Measurements from ENCODE around the gene DNAJC18.

Gene DNAJC18

GRCh38 chr5:139453683-139454567 lies 14.6 kb upstream of the DNAJC18 start:
- Histone ChIP-seq H3K4me3 (ENCODE audit: low read depth, low read length) (no peak overlapping the region), H3K36me3 (ENCODE audit: control insufficient read depth in 2 of 2, insufficient read depth in 1 of 2, low read length in 2 of 2) (no peaks in the 10 kb centered on the region; a peak in 1 of 3 replicates), H3K9me3 (ENCODE audit: control insufficient read depth, insufficient read depth, low read depth, low read length) (no peaks in the 10 kb centered on the region), H3K27ac (ENCODE audit: extremely low read depth, low read depth, low read length) (no peak overlapping the region), H3K4me1 (ENCODE audit: control insufficient read depth, insufficient read depth, low read length) (no peaks in the 10 kb centered on the region; the same call in 1 of the 2 replicates)
- POLR2A ChIA-PET, result no interaction called here
- CTCF ChIA-PET, result no interaction called here
- no peak for TF ChIP-seq ZNF324 (tag by site-specific recombination; IDR thresholded peaks at IDR 0.05)
- peak; percentile 58 for TF ChIP-seq KLF8 (tag by site-specific recombination; IDR thresholded peaks at IDR 0.05)
- no peak; the same call in 1 of the 2 replicates for TF ChIP-seq ZNF16 (tag by site-specific recombination; IDR thresholded peaks at IDR 0.05; ENCODE audit: low read depth)
- TF ChIP-seq ZNF585B (tag by site-specific recombination; IDR thresholded peaks at IDR 0.05), result no peak
- TF ChIP-seq ZNF311 (tag by site-specific recombination; IDR thresholded peaks at IDR 0.05; ENCODE audit: borderline replicate concordance), result 0 out of 2 replicates have a peak, but pooled peaks have one; percentile 32
- peak; percentile 62 for TF ChIP-seq KLF9 (tag by site-specific recombination; IDR thresholded peaks at IDR 0.05; ENCODE audit: low read depth)
- TF ChIP-seq ZNF266 (tag by site-specific recombination; IDR thresholded peaks at IDR 0.05; ENCODE audit: low read depth), result peak; percentile 5; the same call in 1 of the 2 replicates
- TF ChIP-seq ZNF239 (tag by site-specific recombination; IDR thresholded peaks at IDR 0.05), result no peak
- TF ChIP-seq ZNF133 (tag by site-specific recombination; IDR thresholded peaks at IDR 0.05), result no peak; the same call in 1 of the 2 replicates
- no peak for TF ChIP-seq ZNF423 (tag by site-specific recombination; IDR thresholded peaks at IDR 0.05)
- TF ChIP-seq, protein P1, sequence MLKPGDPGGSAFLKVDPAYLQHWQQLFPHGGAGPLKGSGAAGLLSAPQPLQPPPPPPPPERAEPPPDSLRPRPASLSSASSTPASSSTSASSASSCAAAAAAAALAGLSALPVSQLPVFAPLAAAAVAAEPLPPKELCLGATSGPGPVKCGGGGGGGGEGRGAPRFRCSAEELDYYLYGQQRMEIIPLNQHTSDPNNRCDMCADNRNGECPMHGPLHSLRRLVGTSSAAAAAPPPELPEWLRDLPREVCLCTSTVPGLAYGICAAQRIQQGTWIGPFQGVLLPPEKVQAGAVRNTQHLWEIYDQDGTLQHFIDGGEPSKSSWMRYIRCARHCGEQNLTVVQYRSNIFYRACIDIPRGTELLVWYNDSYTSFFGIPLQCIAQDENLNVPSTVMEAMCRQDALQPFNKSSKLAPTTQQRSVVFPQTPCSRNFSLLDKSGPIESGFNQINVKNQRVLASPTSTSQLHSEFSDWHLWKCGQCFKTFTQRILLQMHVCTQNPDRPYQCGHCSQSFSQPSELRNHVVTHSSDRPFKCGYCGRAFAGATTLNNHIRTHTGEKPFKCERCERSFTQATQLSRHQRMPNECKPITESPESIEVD (tag by site-specific recombination; IDR thresholded peaks at IDR 0.05), result no peak
- TF ChIP-seq ZNF274 (IDR thresholded peaks at IDR 0.05; ENCODE audit: low read length), result no peak
- 0 out of 2 replicates have a peak, but pooled peaks have one; percentile 17 for TF ChIP-seq ZNF274 (tag by site-specific recombination; IDR thresholded peaks at IDR 0.05; ENCODE audit: borderline replicate concordance)
- TF ChIP-seq KLF10 (tag by site-specific recombination; IDR thresholded peaks at IDR 0.05), result no peak
- TF ChIP-seq ZNF48 (tag by site-specific recombination; IDR thresholded peaks at IDR 0.05), result no peak
- no peak for TF ChIP-seq ZSCAN30 (tag by site-specific recombination; IDR thresholded peaks at IDR 0.05)
- no peak for TF ChIP-seq ZNF140 (tag by site-specific recombination; IDR thresholded peaks at IDR 0.05)
- TF ChIP-seq CTCF (tag by site-specific recombination; IDR thresholded peaks at IDR 0.05), result no peak
- TF ChIP-seq TRIM28 (IDR thresholded peaks at IDR 0.05; ENCODE audit: borderline replicate concordance, low read length), result no peak
- peak; percentile 10; the same call in 1 of the 2 replicates for TF ChIP-seq ZNF169 (tag by site-specific recombination; IDR thresholded peaks at IDR 0.05)
- TF ChIP-seq ZNF510 (tag by site-specific recombination; IDR thresholded peaks at IDR 0.05; ENCODE audit: insufficient replicate concordance), result no peak
- TF ChIP-seq ZNF214 (tag by site-specific recombination; IDR thresholded peaks at IDR 0.05; ENCODE audit: borderline replicate concordance), result no peak
- TF ChIP-seq ZNF132 (tag by site-specific recombination; IDR thresholded peaks at IDR 0.05; ENCODE audit: borderline replicate concordance), result no peak
- no peak for TF ChIP-seq BCL11A (tag by site-specific recombination; IDR thresholded peaks at IDR 0.05; ENCODE audit: low read depth)
- no peak for TF ChIP-seq ZEB2 (tag by site-specific recombination; IDR thresholded peaks at IDR 0.05)
- TF ChIP-seq ZNF580 (tag by site-specific recombination; IDR thresholded peaks at IDR 0.05), result no peak
- TF ChIP-seq SCRT1 (tag by site-specific recombination; IDR thresholded peaks at IDR 0.05; ENCODE audit: borderline replicate concordance), result no peak
- TF ChIP-seq ZNF391 (tag by site-specific recombination; IDR thresholded peaks at IDR 0.05; ENCODE audit: borderline replicate concordance, low read depth), result peak; percentile 83; the same call in 1 of the 2 replicates
- 0 out of 2 replicates have a peak, but pooled peaks have one; percentile 37 for TF ChIP-seq ZNF514 (tag by site-specific recombination; IDR thresholded peaks at IDR 0.05)
- peak; percentile 64; the same call in 1 of the 2 replicates for TF ChIP-seq ZNF248 (tag by site-specific recombination; IDR thresholded peaks at IDR 0.05)
- TF ChIP-seq WT1 (tag by site-specific recombination; IDR thresholded peaks at IDR 0.05), result peak; percentile 25; the same call in 1 of the 2 replicates
- TF ChIP-seq ZBTB21 (tag by site-specific recombination; IDR thresholded peaks at IDR 0.05), result 0 out of 2 replicates have a peak, but pooled peaks have one; percentile 22
- no peak for TF ChIP-seq ZFP69B (tag by site-specific recombination; IDR thresholded peaks at IDR 0.05)
- 0 out of 2 replicates have a peak, but pooled peaks have one; percentile 38 for TF ChIP-seq RBAK (tag by site-specific recombination; IDR thresholded peaks at IDR 0.05)

Data from HEK293 (cell line).